GM18861 (cell line): ENCODE results near the gene PTGES3.

Source experiments
- ATAC-seq: cut with Tn5 transposase; IDR thresholded peaks from one replicate; pipeline ENCODE4 v1.9.1; 2021; ENCODE audit not compliant: unreplicated experiment

Gene PTGES3

DNA sequence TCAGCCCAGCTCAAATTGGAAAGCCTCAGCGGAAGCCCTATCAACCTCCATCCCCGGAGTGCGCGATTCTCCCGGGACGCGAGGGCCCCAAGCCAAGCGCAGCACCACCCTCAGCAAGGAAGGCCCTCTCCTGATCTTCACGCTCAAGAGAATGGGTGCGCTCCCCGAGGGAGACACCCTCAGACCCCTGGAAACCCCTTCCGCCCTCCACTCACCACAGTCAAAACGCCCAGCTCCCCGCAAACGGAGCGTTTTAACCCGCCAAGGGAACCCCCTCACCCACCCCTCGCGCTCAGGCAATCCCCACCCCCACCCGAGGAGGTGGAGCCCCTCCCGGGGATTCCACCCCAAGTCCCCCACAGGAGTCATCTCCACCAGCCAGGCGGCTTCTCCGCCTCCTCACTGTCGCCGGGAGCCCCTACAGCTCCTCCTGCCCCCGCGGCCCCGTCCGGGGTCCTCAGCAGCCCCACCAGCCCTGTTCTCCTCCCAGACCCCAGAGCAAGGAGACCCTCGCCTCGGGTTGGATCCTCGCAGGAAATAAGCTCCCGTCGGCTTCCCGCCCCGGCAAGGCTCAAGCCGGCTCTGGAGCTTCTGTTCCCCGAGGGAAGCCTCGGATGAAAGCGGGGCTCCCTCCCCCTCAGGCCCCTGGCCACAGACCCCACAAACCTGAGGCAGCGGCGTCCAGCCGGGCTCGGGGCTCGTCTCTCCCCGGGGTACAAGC lies 58.5 kb downstream of the PTGES3 start:
- ATAC-seq: no peak

DNA sequence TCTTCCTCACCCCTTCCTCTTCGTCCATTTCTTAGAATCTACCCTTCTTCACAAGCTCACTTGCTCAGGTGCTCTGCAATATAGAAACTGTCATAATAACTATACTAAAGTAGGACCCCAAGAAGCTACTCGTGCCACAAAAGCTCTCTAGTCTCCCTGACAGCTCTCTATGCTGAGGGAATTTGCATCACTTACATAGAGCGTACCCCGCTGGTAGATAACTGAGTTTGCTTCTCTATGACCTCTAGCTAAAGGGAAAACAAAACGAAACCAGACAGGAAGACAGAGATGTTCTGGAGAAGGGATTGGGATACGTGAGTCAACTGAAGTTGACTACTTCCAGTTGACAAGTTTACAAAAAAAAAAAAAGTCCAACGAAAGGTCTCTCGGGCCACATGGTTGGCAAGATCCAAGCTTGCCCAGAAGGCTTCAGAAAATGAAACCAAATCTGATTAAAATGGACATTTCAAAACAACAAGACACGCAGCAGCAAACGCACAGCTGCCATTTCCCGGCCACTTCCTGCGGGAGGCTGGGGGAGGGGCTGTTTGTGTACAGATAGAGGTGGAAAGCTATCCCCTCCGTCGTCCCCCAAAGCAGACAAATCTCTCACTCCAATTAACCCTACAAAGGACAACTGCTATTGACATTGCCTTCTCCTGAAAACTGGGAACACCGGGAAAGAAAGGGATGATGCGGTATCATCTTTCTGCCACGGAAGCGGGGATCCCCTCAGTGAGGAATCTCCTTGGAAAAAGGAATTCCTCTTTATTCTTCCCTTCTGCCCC lies 59.2 kb downstream of the PTGES3 start:
- no peak for ATAC-seq

- ATAC-seq: no peak
Observed at GRCh38 chr12:56626701-56627100, 61.4 kb downstream of the PTGES3 start.

GRCh38 chr12:56622535-56622934 lies 65.5 kb downstream of the PTGES3 start:
- no peak for ATAC-seq

GRCh38 chr12:56616925-56617324 lies 71.2 kb downstream of the PTGES3 start:
- no peak for ATAC-seq

- no peak for ATAC-seq
Observed at GRCh38 chr12:56616244-56616643, 71.8 kb downstream of the PTGES3 start.

DNA sequence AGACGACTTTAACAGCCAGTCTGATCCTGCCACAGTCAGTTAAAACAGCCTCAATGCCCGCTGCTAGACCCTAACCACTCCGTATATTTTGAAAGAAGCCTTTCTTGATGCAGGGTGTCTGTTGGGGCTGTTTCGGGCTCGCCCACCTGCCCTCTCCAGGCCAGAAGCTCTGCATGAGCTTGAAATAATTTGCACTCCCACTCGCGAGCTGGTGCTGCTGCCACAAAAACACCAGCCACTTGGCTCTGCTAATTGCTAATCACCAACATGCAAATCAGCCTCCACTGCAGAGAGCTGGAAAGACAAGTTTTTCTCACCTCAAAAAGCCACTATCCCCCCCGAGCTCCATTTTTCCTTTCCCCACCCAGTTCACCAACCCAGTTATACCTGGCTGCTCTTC lies 73.5 kb downstream of the PTGES3 start:
- ATAC-seq: no peak
